Stimulated activated CD8-positive, alpha-beta memory T cell treated with anti-CD3 and anti-CD28 coated beads, Interleukin-12 subunit alpha, Interleukin-12 subunit beta, amount 100 ng/mL, for 4 hours (primary cell): Measurements from ENCODE around the gene FAHD2B.
"Not testable (repeated sequence)": the region's sequence is repeated elsewhere in the genome, so short reads cannot be mapped to it uniquely, and the experiment has no call there.

ENCODE experiments used
- DNase-seq: peaks from one replicate; pipeline ENCODE4 v3.0.0-alpha.2; 2020; ENCODE audit warnings: low read depth

The FAHD2B gene

GRCh38 chr2:97068074-97068473, 26.6 kb downstream of the FAHD2B start:
- no peak for DNase-seq

GRCh38 chr2:97067279-97068004, 27.2 kb downstream of the FAHD2B start:
- DNase-seq, result no peak

- DNase-seq, result not testable (repeated sequence)
Measured at GRCh38 chr2:97066030-97066429, 28.7 kb downstream of the FAHD2B start.

DNA sequence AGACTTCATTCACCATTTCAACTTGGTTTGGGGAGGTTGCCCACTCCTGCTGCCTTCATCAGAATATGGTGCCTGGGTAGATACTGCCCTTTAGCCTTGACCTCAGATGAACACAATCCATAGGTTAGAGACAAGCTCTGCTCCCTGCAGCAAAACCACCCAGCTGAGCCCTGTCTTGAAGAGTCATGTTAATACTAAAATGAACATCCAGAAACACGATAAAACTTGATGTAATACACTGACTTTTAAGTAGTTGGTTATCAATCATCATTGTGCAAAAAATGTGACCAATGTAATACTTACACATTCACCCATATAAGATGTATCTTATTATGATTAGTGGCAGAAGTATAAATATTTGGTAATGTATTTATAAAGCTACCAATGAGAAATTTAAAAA, 32.7 kb downstream of the FAHD2B start:
- DNase-seq, result not testable (repeated sequence)

GRCh38 chr2:97059782-97060181, 34.9 kb downstream of the FAHD2B start:
- DNase-seq, result not testable (repeated sequence)

- DNase-seq, result not testable (repeated sequence)
Measured at GRCh38 chr2:97056150-97056549, 38.5 kb downstream of the FAHD2B start.

DNA sequence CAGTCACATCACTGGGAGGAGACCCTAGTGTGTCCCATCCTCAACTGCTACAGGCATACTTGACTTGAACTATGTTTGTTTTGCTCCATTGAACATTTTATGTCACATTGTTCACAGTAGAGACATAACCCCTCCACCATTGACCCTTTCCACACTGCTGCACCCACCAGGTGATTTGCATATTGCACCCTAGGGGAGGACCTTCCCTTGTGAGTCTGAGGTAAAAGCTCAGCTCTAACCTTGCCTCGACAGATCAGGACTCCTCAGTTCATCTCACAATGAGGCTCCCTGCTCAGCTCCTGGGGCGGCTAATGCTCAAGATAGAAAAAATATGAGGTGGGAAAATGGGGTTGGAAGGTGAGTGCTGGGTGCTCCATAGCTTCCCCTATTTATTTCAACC, 44.6 kb downstream of the FAHD2B start:
- not testable (repeated sequence) for DNase-seq

DNA sequence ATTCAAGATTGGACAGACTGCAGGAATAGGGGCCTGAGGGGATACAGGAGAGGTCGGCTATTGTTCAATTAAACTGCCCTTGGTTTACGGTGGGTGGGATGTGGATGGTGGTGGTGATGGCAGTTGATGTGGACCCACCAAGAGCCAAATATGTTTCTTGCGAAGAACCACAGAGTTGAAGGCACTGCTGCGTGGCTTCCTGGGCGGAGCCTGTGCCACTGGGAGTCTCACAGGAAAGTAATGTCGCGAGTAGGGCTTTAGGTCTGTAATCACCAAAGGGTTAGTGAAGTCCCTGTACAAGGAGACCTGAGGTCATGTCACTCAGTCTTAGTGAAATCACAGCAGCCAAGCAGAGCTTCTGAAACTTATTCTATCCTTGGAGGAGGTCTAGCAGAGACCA, 46.2 kb downstream of the FAHD2B start:
- DNase-seq, result not testable (repeated sequence)

DNA sequence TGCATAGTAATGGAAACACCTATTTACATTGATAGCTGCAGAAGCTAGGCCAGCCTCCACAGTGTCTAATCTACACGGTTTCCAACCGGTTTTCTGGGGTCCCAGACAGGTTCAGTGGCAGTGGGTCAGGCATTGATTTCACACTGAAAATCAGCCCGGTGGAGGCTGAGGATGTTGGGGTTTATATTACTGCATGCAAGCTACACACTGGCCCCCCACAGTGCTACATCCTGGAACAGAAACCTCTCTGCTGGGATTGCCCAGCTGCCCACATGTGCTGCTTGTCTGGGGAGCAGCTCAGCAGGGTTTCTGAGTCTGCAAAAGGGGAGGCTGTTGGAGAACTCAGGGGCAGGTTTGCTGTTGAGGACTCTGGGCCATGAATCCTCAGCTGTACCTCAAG, 48.0 kb downstream of the FAHD2B start:
- DNase-seq, result not testable (repeated sequence)

DNA sequence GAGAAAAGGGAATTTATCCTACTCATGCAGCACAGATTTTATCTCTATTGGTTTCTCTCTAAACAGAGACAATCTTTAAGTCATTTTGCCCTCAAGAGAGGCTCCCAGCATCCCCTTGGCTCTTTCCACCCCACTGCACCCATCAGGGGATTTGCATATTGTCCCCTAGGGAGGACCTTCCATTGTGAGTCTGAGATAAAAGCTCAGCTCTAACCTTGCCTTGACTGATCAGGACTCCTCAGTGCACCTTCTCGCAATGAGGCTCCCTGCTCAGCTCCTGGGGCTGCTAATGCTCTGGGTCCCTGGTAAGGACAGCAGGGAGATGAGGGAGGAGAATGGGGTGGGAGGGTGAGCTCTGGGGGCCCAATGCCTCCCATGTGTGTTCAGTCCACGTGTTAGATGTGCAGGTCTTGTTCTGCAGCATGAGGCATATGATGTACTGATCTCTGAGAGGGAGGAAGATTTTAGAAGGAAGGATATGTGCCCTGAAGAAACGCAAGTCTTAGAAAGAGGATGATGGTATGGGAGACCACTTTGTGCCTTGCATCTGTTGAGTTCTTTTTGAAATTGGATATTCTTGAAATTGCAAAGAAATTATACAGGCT, 48.7 kb downstream of the FAHD2B start:
- DNase-seq, result not testable (repeated sequence)
